Fibroblast of villous mesenchyme (primary cell): Measurements from ENCODE around the gene RARB. TPM values are rescaled to one million over a fixed set of nuclear protein-coding genes. Genes with fewer than 3 reads are reported as not detected.

Experiments used
- DNase-seq: peaks from one replicate; pipeline ENCODE4 v3.0.0-alpha.2; 2010; ENCODE audit warnings: low read depth
- H3K4me3 ChIP-seq: 2 replicates; pipeline ENCODE4 v1.5.1; 2011; ENCODE audit warnings: low read depth, mild to moderate bottlenecking, low read length
- total RNA-seq: library from RNA; depleted of rRNA; stranded (reverse); fragments of >200 nt; gene quantifications from 2 replicates; pipeline ENCODE4 v1.2.3, GENCODE V29; 2012
- TF ChIP-seq, protein P1 (sequence below): IDR thresholded peaks from 2 replicates; pipeline ENCODE4 v1.5.1; 2012; ENCODE audit warnings: low read depth, mild to moderate bottlenecking, low read length; ENCODE audit not compliant: insufficient read depth

RARB gene
- total RNA-seq, 1 donor: 21.6 TPM

DNA sequence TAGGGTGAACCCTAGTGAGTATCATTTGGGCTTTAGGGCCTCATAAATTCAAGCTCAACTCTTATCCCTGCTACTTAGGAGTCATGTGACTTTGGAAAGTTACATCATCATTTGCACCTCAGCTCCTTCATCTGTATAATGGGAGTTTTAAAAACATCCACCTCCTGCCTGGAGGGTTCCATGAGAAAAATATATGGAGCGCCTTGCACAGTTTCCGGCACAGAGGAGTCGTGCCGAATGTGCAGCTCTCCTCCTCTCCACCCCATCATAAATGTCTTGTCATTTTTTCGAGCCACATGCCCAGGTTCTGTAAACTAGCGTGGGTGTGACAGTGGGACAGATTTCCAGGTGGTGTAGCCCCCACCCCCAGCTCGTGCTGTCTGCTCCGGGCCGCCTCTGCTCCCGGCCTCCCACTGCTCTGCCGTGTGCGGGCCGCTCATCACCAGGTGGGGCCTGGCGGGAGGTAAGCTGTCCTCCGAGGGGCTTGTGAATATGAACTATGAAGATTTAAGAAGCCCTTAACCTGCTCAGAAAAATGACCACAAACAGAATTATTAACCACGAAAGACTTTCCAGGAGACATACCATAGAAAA is 146.2 kb downstream of the RARB start:
- no peak for DNase-seq
- H3K4me3 ChIP-seq: no peak overlapping the region
- TF ChIP-seq, protein P1, sequence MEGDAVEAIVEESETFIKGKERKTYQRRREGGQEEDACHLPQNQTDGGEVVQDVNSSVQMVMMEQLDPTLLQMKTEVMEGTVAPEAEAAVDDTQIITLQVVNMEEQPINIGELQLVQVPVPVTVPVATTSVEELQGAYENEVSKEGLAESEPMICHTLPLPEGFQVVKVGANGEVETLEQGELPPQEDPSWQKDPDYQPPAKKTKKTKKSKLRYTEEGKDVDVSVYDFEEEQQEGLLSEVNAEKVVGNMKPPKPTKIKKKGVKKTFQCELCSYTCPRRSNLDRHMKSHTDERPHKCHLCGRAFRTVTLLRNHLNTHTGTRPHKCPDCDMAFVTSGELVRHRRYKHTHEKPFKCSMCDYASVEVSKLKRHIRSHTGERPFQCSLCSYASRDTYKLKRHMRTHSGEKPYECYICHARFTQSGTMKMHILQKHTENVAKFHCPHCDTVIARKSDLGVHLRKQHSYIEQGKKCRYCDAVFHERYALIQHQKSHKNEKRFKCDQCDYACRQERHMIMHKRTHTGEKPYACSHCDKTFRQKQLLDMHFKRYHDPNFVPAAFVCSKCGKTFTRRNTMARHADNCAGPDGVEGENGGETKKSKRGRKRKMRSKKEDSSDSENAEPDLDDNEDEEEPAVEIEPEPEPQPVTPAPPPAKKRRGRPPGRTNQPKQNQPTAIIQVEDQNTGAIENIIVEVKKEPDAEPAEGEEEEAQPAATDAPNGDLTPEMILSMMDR: no peak

DNA sequence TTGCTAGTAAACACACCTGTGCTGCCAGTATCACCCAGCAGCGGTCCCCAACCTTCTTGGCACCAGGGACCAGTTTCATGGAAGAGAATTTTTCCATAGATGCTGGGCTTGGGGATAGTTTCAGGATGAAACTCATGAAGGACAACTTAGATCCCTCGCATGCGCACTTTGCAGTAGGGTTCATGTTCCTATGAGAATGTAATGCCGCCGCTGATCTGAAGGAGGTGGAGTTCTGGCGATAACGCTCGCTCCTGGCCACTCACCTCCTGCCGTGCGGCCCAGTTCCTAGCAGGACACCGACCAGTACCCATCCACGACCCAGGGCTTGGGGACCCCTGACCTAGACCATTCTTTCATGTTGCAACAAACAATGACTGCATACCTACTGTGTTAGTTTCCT is 146.9 kb downstream of the RARB start:
- TF ChIP-seq, protein P1: no peak
- no peak overlapping the region for H3K4me3 ChIP-seq
- no peak for DNase-seq

DNA sequence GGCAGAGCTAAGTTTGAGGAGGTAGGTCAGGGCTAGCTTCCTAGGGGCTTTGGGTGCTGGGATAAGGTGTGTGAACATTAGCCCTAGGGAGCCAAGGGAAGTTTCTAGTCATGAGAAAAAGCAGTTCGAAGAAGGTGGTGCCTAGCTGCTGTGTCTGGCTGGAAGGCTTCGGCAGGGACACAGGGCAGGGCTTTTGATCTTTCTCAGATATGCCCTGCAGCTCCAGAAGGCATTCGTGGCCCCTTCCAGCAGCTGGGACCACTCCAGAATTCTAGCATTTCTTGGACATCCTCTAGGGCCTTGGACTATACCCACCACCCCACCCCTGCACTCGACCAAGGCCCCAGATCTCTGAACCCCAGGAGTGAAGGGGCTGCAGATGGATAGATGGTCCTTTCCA is 148.1 kb downstream of the RARB start:
- TF ChIP-seq, protein P1: no peak
- DNase-seq: no peak
- H3K4me3 ChIP-seq: no peak overlapping the region

DNA sequence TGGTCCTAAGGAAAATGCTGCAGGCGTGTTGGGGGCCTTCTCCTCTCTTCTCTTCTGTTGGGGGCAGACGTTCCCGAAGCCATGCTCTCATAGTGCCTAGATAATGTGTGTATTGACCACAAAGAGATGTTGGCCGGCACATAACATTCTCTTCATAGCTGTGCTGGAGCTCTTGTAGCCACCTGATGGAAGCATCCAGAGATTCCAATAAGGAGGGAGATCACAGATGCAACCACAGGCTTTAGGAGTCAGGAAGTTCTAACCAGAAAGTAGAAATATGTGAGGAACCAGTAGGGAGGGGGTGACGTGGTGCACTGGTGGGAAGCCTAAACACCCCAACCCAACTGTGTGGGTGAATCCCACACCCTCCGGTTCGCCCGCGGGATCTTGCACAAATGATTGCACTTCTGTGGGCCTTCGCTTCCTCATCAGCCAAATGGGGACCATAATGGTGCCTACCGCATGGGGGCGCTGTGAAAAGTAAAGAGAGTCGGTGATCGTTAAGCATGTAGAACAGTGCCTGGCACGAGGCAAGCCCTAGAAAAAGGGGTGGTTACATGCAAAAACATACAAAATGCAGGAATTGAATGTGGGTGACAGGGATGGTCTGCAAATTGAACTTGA is 148.9 kb downstream of the RARB start:
- H3K4me3 ChIP-seq: no peak overlapping the region
- no peak for DNase-seq
- TF ChIP-seq, protein P1: no peak

DNA sequence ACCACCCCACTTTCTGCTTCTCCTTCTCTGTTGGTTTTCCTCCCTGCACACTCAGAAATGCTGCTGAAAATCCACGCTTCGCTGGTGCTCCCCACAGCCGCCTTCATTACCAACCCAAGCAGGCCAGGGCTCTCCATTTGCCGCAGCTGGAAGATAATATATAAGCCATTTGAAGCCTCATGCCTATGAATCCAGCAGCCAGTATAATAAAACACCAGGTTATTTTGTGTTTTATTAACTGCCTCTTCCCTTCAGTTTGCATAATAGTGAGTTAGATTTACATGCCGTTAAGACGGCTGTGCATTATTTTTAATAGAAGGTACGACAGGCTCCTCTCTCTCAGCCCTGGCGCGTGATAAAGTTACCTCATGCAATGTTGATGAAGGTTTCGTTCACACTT is 150.0 kb downstream of the RARB start:
- no peak for DNase-seq
- H3K4me3 ChIP-seq: no peak overlapping the region
- TF ChIP-seq, protein P1: no peak

DNA sequence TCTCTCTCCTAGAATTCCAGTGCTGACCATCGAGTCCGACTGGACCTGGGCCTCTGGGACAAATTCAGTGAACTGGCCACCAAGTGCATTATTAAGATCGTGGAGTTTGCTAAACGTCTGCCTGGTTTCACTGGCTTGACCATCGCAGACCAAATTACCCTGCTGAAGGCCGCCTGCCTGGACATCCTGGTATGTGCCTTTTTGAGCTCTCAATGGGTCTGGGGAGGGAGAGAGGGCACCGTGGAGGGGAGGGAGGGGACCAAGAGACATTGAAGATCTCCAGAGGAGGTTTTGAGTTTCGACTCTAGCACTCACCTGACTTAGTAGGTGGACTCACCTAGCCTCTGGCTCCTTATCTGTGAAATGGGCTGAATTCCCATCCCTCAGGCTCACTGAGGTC is 152.5 kb downstream of the RARB start:
- H3K4me3 ChIP-seq: no peak overlapping the region
- DNase-seq: no peak
- TF ChIP-seq, protein P1: no peak

DNA sequence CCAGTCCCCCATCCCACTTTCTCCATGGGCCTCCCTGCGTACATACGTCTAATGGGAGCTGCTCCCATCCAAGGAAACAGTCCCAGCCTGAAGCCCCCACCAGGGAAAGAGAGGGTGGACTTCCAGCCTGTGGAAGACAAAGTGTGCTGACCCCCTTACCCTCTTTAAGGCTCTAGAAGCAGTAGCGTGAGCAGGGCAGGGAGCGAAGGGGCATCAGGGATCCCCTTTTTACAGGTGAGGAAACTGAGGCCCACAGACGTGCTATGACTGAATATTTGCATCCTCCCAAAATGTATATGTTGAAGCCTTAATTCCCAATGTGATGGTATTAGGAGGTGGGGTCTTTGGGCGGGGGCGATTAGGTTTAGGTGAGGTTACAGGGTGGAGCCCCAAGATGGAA is 153.3 kb downstream of the RARB start:
- no peak for DNase-seq
- TF ChIP-seq, protein P1: no peak
- H3K4me3 ChIP-seq: no peak overlapping the region
